ENCODE data around the gene INSRR.

INSRR gene

DNA sequence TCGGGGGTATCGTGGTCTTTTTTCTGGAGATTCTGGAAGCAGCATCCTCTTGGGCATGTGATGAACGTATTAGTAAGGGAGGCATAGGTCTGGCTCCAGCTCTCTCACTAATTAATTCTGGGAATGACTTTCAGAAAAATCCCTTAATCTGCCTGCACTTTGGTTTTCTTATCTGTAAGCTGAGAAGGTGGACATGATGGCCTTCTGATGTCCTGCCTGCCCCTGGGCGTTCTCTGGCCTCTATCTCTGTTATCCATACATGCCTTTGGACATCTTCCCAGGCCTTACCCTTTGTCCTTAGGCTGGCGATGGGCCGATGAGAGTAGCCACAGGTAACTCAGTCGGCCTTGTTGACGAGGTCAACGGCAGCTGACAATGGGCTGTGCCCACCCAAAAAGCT is 10.5 kb upstream of the INSRR start:
- no peak for DNase-seq

- DNase-seq = no peak
These were observed 9.4 kb upstream of the INSRR start for GRCh38 chr1:156868341-156868740.

- DNase-seq = no peak
These were observed 7.5 kb upstream of the INSRR start for GRCh38 chr1:156866249-156866909.

- no peak for DNase-seq
These were observed 6.9 kb upstream of the INSRR start for GRCh38 chr1:156865865-156866248.

DNA sequence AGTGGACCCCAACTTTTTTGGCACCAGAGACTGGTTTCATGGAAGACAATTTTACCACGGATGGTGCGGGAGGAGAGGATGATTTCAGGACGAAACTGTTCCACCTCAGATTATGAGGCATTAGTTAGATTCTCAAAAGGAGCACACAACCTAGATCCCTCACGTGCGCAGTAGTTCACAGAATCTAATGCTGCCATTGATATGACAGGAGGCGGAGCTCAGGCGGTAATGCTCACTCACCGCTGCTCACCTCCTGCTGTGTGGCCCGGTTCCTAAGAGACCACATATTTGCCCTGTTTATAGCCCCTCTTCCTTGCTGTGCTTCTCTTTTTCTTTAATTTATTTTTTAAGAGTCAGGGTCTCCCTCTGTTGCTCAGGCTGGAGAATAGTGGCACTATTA is 6.3 kb upstream of the INSRR start:
- no peak for DNase-seq

- no peak for DNase-seq
These were observed 5.9 kb upstream of the INSRR start for GRCh38 chr1:156864796-156865195.

DNA sequence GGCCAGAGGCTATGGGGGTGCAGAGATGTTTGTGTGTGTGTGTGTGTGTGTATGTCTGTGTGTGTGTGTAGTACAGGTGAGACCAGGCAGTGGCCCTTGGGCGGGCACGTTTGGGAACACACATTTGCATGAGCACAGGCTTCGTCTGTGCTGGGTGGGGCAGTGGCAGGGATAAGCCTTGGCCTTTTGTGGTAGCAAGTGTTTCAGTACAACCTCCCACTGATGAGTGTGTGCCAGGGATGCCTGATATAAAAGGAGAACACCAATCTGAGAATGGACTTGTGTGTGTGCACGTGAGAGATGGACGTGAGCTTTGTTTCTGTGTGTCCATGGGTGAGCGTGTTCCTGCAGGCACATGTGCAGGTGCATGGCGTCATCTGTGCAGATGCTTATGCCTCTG is 4.7 kb upstream of the INSRR start:
- DNase-seq = no peak

GRCh38 chr1:156862997-156863599 is 4.2 kb upstream of the INSRR start:
- DNase-seq = no peak

DNA sequence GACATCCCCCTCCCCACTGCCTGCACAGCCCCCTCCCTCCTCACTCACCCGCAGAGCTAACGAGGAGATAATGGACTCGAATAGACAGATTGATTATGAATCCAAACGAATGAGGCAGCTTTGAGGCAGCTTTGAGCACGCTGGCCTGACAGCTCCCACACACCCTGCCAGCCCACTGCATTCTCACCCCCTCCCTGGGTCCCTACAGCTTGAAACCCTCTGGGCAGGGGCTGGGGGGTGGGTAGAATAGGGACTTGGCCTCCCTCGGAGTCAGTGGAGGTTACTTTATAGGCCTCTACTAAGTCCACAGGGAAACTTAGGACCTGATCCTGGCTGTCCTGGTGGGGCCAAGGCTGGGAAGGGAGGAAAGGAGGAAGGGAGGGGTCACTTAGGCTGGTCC is 3.7 kb upstream of the INSRR start:
- DNase-seq = no peak

GRCh38 chr1:156860628-156861423 is 1.9 kb upstream of the INSRR start, which contains the start of gene NTRK1:
Gene NTRK1, plus strand, starts transcription at chr1:156860865. Its CDS starts 70 bp downstream, at chr1:156860935.
- DNase-seq = peak; percentile 72

DNA sequence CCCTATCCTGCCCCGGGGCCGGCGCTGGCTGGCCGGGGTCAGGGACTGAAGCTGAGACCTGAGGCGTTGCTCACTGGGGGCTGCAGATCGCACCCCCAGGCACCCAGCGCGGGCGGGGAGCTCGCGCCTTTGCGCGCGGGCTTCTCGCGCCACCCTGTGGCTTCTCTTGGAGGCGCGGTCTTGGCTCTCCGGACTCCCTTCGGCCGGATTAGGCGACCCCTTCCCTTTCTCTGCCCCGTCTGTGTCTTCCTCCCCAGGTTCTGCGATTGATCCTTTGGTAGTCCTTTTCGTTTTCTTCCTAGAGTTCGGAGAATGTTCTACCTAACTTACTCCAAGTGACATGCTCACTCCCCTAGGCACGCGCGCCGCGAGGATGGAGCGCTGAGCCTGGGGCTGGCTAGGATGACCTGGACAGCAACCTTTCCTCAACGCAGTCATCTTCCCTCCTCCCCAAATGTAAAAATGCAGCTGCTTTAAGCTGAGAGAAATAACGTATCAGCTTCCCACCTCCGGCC is 1.3 kb upstream of the INSRR start:
- peak; percentile 33 for DNase-seq

DNA sequence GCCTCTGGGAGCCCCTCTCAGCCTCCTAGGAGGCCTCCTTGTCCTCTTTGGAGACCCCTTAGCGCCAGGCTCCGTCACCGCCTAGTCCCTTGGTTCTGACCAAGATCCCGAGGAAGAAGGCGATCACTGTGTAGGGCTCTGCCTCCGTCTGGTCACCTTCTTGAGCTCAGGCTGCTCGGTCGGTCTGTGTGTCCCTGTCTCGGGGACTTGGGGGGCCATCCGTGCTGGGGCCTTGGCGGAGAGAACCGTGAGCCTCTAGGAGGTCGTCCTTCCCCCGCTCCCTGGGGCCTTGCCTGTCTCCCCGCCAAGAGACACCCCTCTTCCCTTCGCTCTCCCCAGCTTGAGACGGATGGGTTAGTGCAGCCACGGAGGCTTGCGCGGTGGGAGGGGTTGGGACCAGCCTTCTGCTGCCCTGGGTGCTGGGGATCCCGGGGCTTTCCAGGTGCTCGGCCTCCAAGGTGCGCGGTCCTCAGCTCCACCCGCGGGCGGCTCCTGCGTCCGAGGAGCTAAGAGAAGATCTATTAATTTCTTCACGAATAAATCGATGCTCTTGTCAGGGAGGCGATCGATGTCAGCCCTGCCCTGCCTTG is 701 bp upstream of the INSRR start:
- DNase-seq = no peak

DNA sequence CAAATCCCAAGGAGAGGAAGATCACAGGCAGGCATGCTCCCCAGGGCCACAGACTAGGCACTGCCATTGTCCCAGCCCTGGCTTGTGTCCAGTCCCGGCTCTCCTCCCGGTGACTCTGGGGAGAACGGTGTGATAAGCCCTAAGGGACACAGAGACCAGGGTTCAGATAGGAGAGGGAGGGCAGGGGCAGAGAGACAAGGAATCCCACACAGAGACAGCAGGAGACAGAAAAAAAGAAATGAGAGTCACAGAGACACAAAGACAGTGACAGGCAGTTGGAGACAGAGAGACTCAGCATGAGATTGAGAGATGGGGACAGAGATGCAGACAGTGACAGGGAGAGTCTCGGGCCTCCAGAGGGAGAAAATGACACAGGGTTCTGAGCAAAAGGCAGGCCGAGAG is 361 bp downstream of the INSRR start:
- DNase-seq = no peak

- DNase-seq = no peak
These were observed 1.4 kb downstream of the INSRR start for GRCh38 chr1:156857532-156857931.

GRCh38 chr1:156856282-156856785 is 2.6 kb downstream of the INSRR start:
- no peak for DNase-seq

- no peak for DNase-seq
These were observed 4.3 kb downstream of the INSRR start for GRCh38 chr1:156854634-156855033.

DNA sequence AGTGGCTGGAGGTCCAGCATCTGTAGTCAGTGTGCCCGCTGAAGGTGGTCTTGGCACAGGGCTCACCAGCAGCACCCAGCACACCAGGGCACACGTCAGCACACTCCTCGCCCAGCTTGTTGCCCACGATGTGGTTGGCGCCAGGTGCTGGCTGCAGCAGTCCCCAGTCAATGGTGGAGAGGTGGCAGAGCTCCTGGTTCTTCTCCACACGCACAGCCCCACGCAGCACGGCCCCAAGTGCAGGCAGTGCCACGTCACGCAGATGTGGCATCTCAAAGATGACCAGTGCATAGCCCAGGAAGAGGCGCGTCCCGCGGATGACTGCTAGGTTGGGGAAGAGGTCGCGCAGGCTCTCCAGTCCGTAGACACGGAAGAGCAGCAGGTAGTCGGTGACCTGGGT is 5.2 kb downstream of the INSRR start:
- DNase-seq = no peak

GRCh38 chr1:156852418-156852874 is 6.5 kb downstream of the INSRR start:
- peak; percentile 95 for DNase-seq

- no peak for DNase-seq
These were observed 7.0 kb downstream of the INSRR start for GRCh38 chr1:156851779-156852417.

- DNase-seq = no peak
These were observed 9.8 kb downstream of the INSRR start for GRCh38 chr1:156849151-156849496.

- DNase-seq = no peak
These were observed 10.3 kb downstream of the INSRR start for GRCh38 chr1:156848461-156849150.

Data from NCI-H510A (cell line).